HepG2 (cell line): ENCODE results near the gene TDRD5.

Experiments used
- FOXO1 ChIP-seq: sonication (generic); formaldehyde crosslinking; IDR thresholded peaks from 2 replicates; pipeline ENCODE4 v1.4.0; 2020; ENCODE audit warnings: missing genetic modification reagents
- MAX ChIP-seq: IDR thresholded peaks from 2 replicates; pipeline ENCODE4 v1.6.1; 2012; ENCODE audit warnings: inconsistent platforms
- TAF1 ChIP-seq: sonication (generic); formaldehyde crosslinking; IDR thresholded peaks from 2 replicates; pipeline ENCODE4 v1.4.0; 2020; ENCODE audit warnings: missing genetic modification reagents
- ZFP1 ChIP-seq: IDR thresholded peaks from 2 replicates; pipeline ENCODE4 v1.6.1; 2016
- ZKSCAN8 ChIP-seq: IDR thresholded peaks from 2 replicates; pipeline ENCODE4 v1.6.1; 2016; ENCODE audit warnings: borderline replicate concordance, missing genetic modification reagents, missing compliant biosample characterization
- ZNF496 ChIP-seq: sonication (generic); formaldehyde crosslinking; IDR thresholded peaks from 2 replicates; pipeline ENCODE4 v1.8.1; 2023; ENCODE audit warnings: mild to moderate bottlenecking, moderate library complexity, missing genetic modification reagents; ENCODE audit not compliant: insufficient replicate concordance
- TF ChIP-seq, protein P1 (sequence below): sonication (generic); formaldehyde crosslinking; IDR thresholded peaks from 2 replicates; pipeline ENCODE4 v1.5.0; 2020; ENCODE audit warnings: mild to moderate bottlenecking, missing genetic modification reagents, moderate library complexity

- no peak for TF ChIP-seq FOXO1 (CRISPR knock-in tag)
- TF ChIP-seq ZKSCAN8, result no peak
- TF ChIP-seq ZNF496 (CRISPR knock-in tag), result no peak
- TF ChIP-seq ZFP1 (CRISPR knock-in tag), result no peak
- TF ChIP-seq, protein P1, sequence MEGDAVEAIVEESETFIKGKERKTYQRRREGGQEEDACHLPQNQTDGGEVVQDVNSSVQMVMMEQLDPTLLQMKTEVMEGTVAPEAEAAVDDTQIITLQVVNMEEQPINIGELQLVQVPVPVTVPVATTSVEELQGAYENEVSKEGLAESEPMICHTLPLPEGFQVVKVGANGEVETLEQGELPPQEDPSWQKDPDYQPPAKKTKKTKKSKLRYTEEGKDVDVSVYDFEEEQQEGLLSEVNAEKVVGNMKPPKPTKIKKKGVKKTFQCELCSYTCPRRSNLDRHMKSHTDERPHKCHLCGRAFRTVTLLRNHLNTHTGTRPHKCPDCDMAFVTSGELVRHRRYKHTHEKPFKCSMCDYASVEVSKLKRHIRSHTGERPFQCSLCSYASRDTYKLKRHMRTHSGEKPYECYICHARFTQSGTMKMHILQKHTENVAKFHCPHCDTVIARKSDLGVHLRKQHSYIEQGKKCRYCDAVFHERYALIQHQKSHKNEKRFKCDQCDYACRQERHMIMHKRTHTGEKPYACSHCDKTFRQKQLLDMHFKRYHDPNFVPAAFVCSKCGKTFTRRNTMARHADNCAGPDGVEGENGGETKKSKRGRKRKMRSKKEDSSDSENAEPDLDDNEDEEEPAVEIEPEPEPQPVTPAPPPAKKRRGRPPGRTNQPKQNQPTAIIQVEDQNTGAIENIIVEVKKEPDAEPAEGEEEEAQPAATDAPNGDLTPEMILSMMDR (CRISPR knock-in tag), result no peak
- no peak for TF ChIP-seq MAX
- TF ChIP-seq TAF1 (CRISPR knock-in tag), result no peak
These were observed 123.0 kb downstream of the TDRD5 start for GRCh38 chr1:179714623-179715022.
